ENCODE measurements around the gene DGKG. TPM values are rescaled to one million over a fixed set of nuclear protein-coding genes. Genes with fewer than 3 reads are reported as not detected.

Gene DGKG
- total and polyA plus RNA-seq, 10 of the 15 experiments (the other 5 are each of a cell fraction or from before 2014, with no cell fraction given) = 0.39 to 6.2 (median 4.7) TPM

DNA sequence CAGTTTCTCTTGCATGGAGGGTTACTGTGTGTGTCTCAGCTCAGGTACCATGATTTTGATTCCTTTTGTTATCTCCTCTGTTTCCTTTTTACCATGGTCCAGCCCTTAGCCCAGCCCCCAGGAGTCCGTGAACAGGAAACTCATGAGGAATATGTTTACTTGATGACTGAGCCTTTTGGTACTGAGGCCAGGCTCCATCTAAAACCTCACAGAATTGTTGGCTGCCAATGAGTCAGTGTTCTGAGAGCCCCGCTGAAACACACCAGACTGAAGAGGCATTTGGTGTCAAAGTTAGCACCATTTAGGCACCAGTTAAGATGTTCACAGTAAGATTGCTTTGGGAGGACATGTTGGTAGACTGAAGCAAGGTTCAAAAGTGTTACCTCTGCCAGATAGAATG is 80.9 kb downstream of the DGKG start:
- H3K4me2 ChIP-seq (ENCODE audit: control insufficient read depth, insufficient read depth) = no peak overlapping the region
- BruUV-seq (replicated peaks) = no TSS peak

More for the DNA sequence above, 80.9 kb downstream of the DGKG start:
- ChIA-PET POLR2A (no interaction called here), CTCF (interaction anchor here (0.8 to 1.9 kb wide), 6 partner anchors 22 to 338 kb away, joined by 3 to 6 read pairs (median 4); no protein-coding TSS in a partner anchor), SMC1A (ENCODE audit: uncharacterized antibody, unreplicated experiment) (interaction anchor here (1.4 to 2.3 kb wide), 3 partner anchors 253 to 259 kb away, joined by 3 to 15 read pairs (median 4); no protein-coding TSS in a partner anchor), RAD21 (ENCODE audit: unreplicated experiment) (interaction anchor here (1.1 to 1.7 kb wide), 2 partner anchors 229 to 259 kb away, joined by 4 to 10 read pairs; no protein-coding TSS in a partner anchor)
- Histone ChIP-seq H3K4me3 (no peak overlapping the region), H3K27me3 (replicated peaks in 1 of 2; ENCODE audit: control insufficient read depth in 2 of 2, insufficient read depth in 2 of 2, low read length in 1 of 2) (peaks cover 0 to 4% of the 10 kb centered on the region in 2 experiments; a peak in 2 of 4 replicates), H3K36me3 (ENCODE audit: control insufficient read depth in 2 of 2, insufficient read depth in 2 of 2, low read length in 1 of 2) (no peaks in the 10 kb centered on the region), H3K9me3 (replicated peaks; ENCODE audit: control insufficient read depth, insufficient read depth, low read length) (no peaks in the 10 kb centered on the region), H3K79me2 (ENCODE audit: control insufficient read depth, insufficient read depth, low read length) (no peaks in the 10 kb centered on the region), H4K20me1 (ENCODE audit: control insufficient read depth, insufficient read depth) (no peaks in the 10 kb centered on the region), H3K4me1 (ENCODE audit: control insufficient read depth, insufficient read depth, low read length) (no peaks in the 10 kb centered on the region; the same call in 1 of the 2 replicates), H3K9ac (ENCODE audit: control insufficient read depth, insufficient read depth, low read length) (no peak overlapping the region), H2AFZ (ENCODE audit: control insufficient read depth, low read depth, low read length) (no peak overlapping the region; the same call in 1 of the 2 replicates), H3K27ac (ENCODE audit: control insufficient read depth, insufficient read depth) (no peak overlapping the region)
- intact Hi-C loops (cut with micrococcal nuclease; ENCODE audit: unreplicated experiment) = no loop called here
- in situ Hi-C loops (cut with MboI) = no loop called here
- WGBS (ENCODE audit: insufficient coverage, insufficient replicate concordance, low lambda C conversion rate, missing lambda C conversion rate) = 37% methylated on average over 2 of the region's 2 CpGs
- TF ChIP-seq EED (IDR thresholded peaks at IDR 0.05; ENCODE audit: low read depth) = no peak
- TF ChIP-seq, protein P1, sequence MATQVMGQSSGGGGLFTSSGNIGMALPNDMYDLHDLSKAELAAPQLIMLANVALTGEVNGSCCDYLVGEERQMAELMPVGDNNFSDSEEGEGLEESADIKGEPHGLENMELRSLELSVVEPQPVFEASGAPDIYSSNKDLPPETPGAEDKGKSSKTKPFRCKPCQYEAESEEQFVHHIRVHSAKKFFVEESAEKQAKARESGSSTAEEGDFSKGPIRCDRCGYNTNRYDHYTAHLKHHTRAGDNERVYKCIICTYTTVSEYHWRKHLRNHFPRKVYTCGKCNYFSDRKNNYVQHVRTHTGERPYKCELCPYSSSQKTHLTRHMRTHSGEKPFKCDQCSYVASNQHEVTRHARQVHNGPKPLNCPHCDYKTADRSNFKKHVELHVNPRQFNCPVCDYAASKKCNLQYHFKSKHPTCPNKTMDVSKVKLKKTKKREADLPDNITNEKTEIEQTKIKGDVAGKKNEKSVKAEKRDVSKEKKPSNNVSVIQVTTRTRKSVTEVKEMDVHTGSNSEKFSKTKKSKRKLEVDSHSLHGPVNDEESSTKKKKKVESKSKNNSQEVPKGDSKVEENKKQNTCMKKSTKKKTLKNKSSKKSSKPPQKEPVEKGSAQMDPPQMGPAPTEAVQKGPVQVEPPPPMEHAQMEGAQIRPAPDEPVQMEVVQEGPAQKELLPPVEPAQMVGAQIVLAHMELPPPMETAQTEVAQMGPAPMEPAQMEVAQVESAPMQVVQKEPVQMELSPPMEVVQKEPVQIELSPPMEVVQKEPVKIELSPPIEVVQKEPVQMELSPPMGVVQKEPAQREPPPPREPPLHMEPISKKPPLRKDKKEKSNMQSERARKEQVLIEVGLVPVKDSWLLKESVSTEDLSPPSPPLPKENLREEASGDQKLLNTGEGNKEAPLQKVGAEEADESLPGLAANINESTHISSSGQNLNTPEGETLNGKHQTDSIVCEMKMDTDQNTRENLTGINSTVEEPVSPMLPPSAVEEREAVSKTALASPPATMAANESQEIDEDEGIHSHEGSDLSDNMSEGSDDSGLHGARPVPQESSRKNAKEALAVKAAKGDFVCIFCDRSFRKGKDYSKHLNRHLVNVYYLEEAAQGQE (IDR thresholded peaks at IDR 0.05; ENCODE audit: low read depth, low read length) = no peak
- no peak for TF ChIP-seq RAD21 (IDR thresholded peaks at IDR 0.05; ENCODE audit: insufficient read depth, low read depth, low read length)
- TF ChIP-seq, protein P2, sequence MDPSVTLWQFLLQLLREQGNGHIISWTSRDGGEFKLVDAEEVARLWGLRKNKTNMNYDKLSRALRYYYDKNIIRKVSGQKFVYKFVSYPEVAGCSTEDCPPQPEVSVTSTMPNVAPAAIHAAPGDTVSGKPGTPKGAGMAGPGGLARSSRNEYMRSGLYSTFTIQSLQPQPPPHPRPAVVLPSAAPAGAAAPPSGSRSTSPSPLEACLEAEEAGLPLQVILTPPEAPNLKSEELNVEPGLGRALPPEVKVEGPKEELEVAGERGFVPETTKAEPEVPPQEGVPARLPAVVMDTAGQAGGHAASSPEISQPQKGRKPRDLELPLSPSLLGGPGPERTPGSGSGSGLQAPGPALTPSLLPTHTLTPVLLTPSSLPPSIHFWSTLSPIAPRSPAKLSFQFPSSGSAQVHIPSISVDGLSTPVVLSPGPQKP (IDR thresholded peaks at IDR 0.05; ENCODE audit: low read depth, low read length) = no peak
- no peak for TF ChIP-seq NFXL1 (IDR thresholded peaks at IDR 0.05; ENCODE audit: borderline replicate concordance)
- TF ChIP-seq SIX5 (IDR thresholded peaks at IDR 0.05; ENCODE audit: low read depth, low read length, severe bottlenecking) = no peak
- no peak for TF ChIP-seq TARDBP (IDR thresholded peaks at IDR 0.05; ENCODE audit: borderline replicate concordance)
- TF ChIP-seq, protein P3, sequence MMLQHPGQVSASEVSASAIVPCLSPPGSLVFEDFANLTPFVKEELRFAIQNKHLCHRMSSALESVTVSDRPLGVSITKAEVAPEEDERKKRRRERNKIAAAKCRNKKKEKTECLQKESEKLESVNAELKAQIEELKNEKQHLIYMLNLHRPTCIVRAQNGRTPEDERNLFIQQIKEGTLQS (IDR thresholded peaks at IDR 0.05; ENCODE audit: borderline replicate concordance, extremely low read depth, low read depth, low read length) = no peak
- TF ChIP-seq TCF12 (IDR thresholded peaks at IDR 0.05; ENCODE audit: low read depth, low read length) = no peak
- no peak for TF ChIP-seq LARP7 (IDR thresholded peaks at IDR 0.05)
- TF ChIP-seq, protein P4, sequence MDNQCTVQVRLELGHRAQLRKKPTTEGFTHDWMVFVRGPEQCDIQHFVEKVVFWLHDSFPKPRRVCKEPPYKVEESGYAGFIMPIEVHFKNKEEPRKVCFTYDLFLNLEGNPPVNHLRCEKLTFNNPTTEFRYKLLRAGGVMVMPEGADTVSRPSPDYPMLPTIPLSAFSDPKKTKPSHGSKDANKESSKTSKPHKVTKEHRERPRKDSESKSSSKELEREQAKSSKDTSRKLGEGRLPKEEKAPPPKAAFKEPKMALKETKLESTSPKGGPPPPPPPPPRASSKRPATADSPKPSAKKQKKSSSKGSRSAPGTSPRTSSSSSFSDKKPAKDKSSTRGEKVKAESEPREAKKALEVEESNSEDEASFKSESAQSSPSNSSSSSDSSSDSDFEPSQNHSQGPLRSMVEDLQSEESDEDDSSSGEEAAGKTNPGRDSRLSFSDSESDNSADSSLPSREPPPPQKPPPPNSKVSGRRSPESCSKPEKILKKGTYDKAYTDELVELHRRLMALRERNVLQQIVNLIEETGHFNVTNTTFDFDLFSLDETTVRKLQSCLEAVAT (IDR thresholded peaks at IDR 0.05) = no peak
- DNase-seq (ENCODE audit: low read depth, low spot score) = no peak
- FAIRE-seq = no peak
- no peak for ATAC-seq
